AG10803 (cell line): ENCODE results near the gene P4HA1.
"Not testable (repeated sequence)": the region's sequence is repeated elsewhere in the genome, so short reads cannot be mapped to it uniquely, and the experiment has no call there.

Source experiments
- DNase-seq: peaks from one replicate; pipeline ENCODE4 v3.0.0; 2010; ENCODE audit warnings: low read depth
- H3K4me3 ChIP-seq: 2 replicates; pipeline ENCODE4 v1.5.1; 2011; ENCODE audit warnings: mild to moderate bottlenecking, low read length, control low read depth
- CTCF ChIP-seq: conservative IDR thresholded peaks from 2 replicates; pipeline ENCODE4 v1.5.1; 2011; ENCODE audit warnings: mild to moderate bottlenecking, low read length, control low read depth, inconsistent platforms

Gene P4HA1

GRCh38 chr10:73126343-73126742, 29.7 kb upstream of the P4HA1 start:
- no peak for DNase-seq
- no peak for TF ChIP-seq CTCF
- no peak overlapping the region for H3K4me3 ChIP-seq

- DNase-seq, result no peak
- no peak for TF ChIP-seq CTCF
- no peak overlapping the region for H3K4me3 ChIP-seq
Observed at GRCh38 chr10:73119952-73120351, 23.3 kb upstream of the P4HA1 start.

- H3K4me3 ChIP-seq, result no peak overlapping the region
- TF ChIP-seq CTCF, result no peak
- DNase-seq, result no peak
Observed at GRCh38 chr10:73119457-73119856, 22.8 kb upstream of the P4HA1 start.

GRCh38 chr10:73117976-73118743, 21.5 kb upstream of the P4HA1 start:
- H3K4me3 ChIP-seq, result no peak overlapping the region
- no peak for TF ChIP-seq CTCF
- no peak for DNase-seq

- no peak overlapping the region for H3K4me3 ChIP-seq
- DNase-seq, result no peak
- no peak for TF ChIP-seq CTCF
Observed at GRCh38 chr10:73116017-73116416, 19.4 kb upstream of the P4HA1 start.

- DNase-seq, result peak; percentile 56
- TF ChIP-seq CTCF, result no peak
- no peak overlapping the region for H3K4me3 ChIP-seq
Observed at GRCh38 chr10:73113551-73113950, 16.9 kb upstream of the P4HA1 start.

GRCh38 chr10:73112032-73112431, 15.4 kb upstream of the P4HA1 start:
- not testable (repeated sequence) for H3K4me3 ChIP-seq, DNase-seq
